Measurements from ENCODE around the gene IFT80.
A peak's percentile ranks its signal among the peaks of the same experiment; 100 is the strongest.

The IFT80 gene

DNA sequence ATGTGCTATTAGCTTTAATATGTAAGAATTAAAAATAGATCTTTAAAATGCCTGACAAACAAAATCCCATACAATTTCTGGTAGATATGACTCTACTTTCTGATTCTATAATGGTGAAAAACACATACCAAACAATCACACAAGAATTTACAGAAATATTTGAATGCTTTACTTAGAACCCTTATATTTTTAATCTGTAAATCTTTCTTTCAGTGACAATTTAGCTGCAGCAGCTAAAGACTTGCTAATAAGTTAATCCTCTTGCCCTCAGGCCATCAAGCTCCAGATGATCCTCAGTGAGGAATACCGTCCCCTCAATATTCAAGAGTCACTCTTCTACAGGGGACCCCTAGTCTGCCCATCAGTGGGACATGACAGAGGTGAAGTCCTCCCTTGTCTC is 118.2 kb downstream of the IFT80 start:
- TF ChIP-seq CREB1 (IDR thresholded peaks at IDR 0.05; ENCODE audit: low read depth): no peak
- TF ChIP-seq, protein P1, sequence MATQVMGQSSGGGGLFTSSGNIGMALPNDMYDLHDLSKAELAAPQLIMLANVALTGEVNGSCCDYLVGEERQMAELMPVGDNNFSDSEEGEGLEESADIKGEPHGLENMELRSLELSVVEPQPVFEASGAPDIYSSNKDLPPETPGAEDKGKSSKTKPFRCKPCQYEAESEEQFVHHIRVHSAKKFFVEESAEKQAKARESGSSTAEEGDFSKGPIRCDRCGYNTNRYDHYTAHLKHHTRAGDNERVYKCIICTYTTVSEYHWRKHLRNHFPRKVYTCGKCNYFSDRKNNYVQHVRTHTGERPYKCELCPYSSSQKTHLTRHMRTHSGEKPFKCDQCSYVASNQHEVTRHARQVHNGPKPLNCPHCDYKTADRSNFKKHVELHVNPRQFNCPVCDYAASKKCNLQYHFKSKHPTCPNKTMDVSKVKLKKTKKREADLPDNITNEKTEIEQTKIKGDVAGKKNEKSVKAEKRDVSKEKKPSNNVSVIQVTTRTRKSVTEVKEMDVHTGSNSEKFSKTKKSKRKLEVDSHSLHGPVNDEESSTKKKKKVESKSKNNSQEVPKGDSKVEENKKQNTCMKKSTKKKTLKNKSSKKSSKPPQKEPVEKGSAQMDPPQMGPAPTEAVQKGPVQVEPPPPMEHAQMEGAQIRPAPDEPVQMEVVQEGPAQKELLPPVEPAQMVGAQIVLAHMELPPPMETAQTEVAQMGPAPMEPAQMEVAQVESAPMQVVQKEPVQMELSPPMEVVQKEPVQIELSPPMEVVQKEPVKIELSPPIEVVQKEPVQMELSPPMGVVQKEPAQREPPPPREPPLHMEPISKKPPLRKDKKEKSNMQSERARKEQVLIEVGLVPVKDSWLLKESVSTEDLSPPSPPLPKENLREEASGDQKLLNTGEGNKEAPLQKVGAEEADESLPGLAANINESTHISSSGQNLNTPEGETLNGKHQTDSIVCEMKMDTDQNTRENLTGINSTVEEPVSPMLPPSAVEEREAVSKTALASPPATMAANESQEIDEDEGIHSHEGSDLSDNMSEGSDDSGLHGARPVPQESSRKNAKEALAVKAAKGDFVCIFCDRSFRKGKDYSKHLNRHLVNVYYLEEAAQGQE (IDR thresholded peaks at IDR 0.05; ENCODE audit: low read depth): no peak
- no peak for TF ChIP-seq FOXM1 (IDR thresholded peaks at IDR 0.05; ENCODE audit: borderline replicate concordance, low read depth)
- TF ChIP-seq, protein P2, sequence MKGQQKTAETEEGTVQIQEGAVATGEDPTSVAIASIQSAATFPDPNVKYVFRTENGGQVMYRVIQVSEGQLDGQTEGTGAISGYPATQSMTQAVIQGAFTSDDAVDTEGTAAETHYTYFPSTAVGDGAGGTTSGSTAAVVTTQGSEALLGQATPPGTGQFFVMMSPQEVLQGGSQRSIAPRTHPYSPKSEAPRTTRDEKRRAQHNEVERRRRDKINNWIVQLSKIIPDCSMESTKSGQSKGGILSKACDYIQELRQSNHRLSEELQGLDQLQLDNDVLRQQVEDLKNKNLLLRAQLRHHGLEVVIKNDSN (IDR thresholded peaks at IDR 0.05): no peak
- TF ChIP-seq CEBPB (IDR thresholded peaks at IDR 0.05): no peak
- TF ChIP-seq YY1 (IDR thresholded peaks at IDR 0.05; ENCODE audit: low read depth): no peak
- no peak for TF ChIP-seq TEAD4 (IDR thresholded peaks at IDR 0.05)
- TF ChIP-seq EP300 (IDR thresholded peaks at IDR 0.05; ENCODE audit: borderline replicate concordance): no peak
- TF ChIP-seq ZBTB7A (IDR thresholded peaks at IDR 0.05; ENCODE audit: low read depth): no peak
- TF ChIP-seq TAF1 (IDR thresholded peaks at IDR 0.05; ENCODE audit: low read depth): no peak
- TF ChIP-seq RAD21 (IDR thresholded peaks at IDR 0.05; ENCODE audit: low read depth): no peak
- TF ChIP-seq EGR1 (IDR thresholded peaks at IDR 0.05): no peak

DNA sequence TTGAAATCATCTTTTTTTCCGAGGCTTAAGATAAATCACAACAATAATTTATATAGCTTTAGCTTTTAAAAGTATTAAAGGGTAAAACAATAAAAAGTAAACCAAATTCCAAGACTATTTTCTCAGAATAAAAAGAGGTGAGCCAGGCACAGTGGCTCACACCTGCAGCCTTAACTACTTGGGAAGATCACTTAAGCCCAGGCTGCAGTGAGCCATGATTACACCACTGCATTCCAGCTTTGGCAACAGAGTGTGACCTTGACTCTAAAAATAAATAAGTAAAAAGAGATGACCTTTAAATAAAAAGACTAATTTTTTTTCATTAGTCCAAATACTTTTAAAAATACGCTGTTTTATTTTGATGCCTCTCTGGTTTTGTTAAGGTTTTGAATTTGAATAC is 119.4 kb downstream of the IFT80 start:
- TF ChIP-seq RAD21 (IDR thresholded peaks at IDR 0.05; ENCODE audit: low read depth) (no peak), EP300 (IDR thresholded peaks at IDR 0.05; ENCODE audit: borderline replicate concordance) (no peak), YY1 (IDR thresholded peaks at IDR 0.05; ENCODE audit: low read depth) (no peak), TAF1 (IDR thresholded peaks at IDR 0.05; ENCODE audit: low read depth) (no peak), TEAD4 (IDR thresholded peaks at IDR 0.05) (no peak), EGR1 (IDR thresholded peaks at IDR 0.05) (no peak), TCF12 (IDR thresholded peaks at IDR 0.05; ENCODE audit: low read depth) (no peak), ZBTB7A (IDR thresholded peaks at IDR 0.05; ENCODE audit: low read depth) (no peak), CEBPB (IDR thresholded peaks at IDR 0.05) (no peak), NFIC (IDR thresholded peaks at IDR 0.05) (no peak), FOXM1 (IDR thresholded peaks at IDR 0.05; ENCODE audit: borderline replicate concordance, low read depth) (no peak), CREB1 (IDR thresholded peaks at IDR 0.05; ENCODE audit: low read depth) (no peak)
- TF ChIP-seq, protein P1 (IDR thresholded peaks at IDR 0.05; ENCODE audit: low read depth): no peak
- TF ChIP-seq, protein P2 (IDR thresholded peaks at IDR 0.05): no peak
- TF ChIP-seq, protein P3, sequence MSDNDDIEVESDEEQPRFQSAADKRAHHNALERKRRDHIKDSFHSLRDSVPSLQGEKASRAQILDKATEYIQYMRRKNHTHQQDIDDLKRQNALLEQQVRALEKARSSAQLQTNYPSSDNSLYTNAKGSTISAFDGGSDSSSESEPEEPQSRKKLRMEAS (IDR thresholded peaks at IDR 0.05): no peak

DNA sequence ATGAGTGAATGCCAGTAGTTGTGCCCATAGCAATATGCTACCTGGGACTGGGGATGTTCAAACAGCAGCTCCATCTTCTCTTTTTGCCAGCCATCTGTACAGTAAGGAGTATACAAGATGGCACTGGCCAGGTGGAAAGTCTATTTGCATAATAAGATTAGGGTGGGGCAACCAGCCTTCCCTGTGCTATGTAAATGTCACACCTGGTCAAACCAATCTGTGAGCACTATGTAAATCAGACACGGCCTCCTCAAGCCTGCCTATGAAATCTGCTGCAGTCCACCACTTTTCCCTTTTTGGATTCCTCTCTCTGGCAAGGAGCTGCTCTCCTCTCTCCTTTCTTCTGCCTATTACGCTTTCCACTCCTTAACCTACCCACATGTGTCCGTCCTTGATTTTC is 120.8 kb downstream of the IFT80 start:
- TF ChIP-seq TAF1 (IDR thresholded peaks at IDR 0.05; ENCODE audit: low read depth) (no peak), YY1 (IDR thresholded peaks at IDR 0.05; ENCODE audit: low read depth) (peak; percentile 48)

DNA sequence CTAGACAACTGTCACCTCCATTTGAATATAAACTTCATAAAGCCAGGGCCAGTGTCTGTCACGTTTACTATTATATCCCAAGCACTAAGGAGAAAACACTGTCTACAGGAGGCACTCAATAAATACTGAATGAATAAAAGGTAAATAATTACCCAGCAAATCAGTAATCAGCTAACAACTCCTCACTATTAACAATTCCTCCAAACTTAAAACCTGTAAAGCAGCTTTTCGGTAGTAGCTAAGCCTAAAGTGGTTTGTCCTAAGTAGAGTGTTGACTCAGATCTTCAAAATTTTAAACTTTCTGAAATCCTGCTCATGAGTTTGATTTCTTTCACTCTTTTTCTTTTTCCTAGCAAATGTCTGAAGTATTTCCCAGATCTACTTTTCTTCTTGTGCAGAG is 133.9 kb downstream of the IFT80 start:
- TF ChIP-seq ZBTB7A (IDR thresholded peaks at IDR 0.05; ENCODE audit: low read depth) (no peak), RAD21 (IDR thresholded peaks at IDR 0.05; ENCODE audit: low read depth) (no peak), FOXM1 (IDR thresholded peaks at IDR 0.05; ENCODE audit: borderline replicate concordance, low read depth) (no peak), YY1 (IDR thresholded peaks at IDR 0.05; ENCODE audit: low read depth) (no peak), TAF1 (IDR thresholded peaks at IDR 0.05; ENCODE audit: low read depth) (no peak), CEBPB (IDR thresholded peaks at IDR 0.05) (no peak), TCF12 (IDR thresholded peaks at IDR 0.05; ENCODE audit: low read depth) (no peak), EGR1 (IDR thresholded peaks at IDR 0.05) (no peak), TEAD4 (IDR thresholded peaks at IDR 0.05) (no peak), NFIC (IDR thresholded peaks at IDR 0.05) (no peak), EP300 (IDR thresholded peaks at IDR 0.05; ENCODE audit: borderline replicate concordance) (no peak), CREB1 (IDR thresholded peaks at IDR 0.05; ENCODE audit: low read depth) (no peak)
- TF ChIP-seq, protein P3 (IDR thresholded peaks at IDR 0.05): no peak
- TF ChIP-seq, protein P1 (IDR thresholded peaks at IDR 0.05; ENCODE audit: low read depth): no peak
- TF ChIP-seq, protein P2 (IDR thresholded peaks at IDR 0.05): no peak

All from Ishikawa (cell line).